ENCODE data around the gene GRID2.

The GRID2 gene

DNA sequence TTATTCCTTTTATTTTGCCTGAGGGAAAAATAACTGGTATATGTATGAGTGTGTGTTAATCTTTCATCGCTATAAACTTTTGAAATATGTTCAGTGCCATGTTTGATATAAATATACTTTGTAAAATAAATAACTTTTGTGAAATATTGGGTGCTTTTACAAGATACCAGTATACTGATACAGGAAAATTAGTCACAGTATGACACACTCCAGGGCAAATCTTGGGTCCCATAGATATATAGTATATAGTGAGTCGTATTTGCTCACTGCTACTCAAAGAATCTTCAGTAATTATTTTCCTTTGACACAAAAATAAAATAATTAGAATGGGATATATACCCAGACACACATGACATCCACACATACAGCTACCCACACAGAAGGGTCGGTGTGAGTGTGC is 472.3 kb downstream of the GRID2 start:
- DNase-seq, result no peak

DNA sequence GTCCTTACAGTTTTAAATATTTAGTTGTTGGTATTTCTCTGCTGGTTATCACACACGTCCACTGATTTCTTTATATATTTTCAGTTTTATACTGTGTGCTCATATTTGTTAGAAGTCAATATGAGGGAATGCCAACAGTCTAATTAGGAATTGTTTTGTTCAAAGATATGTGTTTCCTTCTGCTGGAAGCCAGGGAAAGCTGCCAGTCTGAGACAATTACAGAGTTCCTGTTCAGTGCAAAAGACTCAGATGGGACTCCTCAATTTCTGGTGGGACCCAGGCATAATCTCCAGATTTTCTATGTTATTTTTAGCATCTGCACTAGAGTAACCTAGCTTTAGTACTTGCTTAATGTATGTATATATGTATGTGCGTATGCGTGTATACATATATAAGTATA is 486.0 kb downstream of the GRID2 start:
- DNase-seq, result no peak

DNA sequence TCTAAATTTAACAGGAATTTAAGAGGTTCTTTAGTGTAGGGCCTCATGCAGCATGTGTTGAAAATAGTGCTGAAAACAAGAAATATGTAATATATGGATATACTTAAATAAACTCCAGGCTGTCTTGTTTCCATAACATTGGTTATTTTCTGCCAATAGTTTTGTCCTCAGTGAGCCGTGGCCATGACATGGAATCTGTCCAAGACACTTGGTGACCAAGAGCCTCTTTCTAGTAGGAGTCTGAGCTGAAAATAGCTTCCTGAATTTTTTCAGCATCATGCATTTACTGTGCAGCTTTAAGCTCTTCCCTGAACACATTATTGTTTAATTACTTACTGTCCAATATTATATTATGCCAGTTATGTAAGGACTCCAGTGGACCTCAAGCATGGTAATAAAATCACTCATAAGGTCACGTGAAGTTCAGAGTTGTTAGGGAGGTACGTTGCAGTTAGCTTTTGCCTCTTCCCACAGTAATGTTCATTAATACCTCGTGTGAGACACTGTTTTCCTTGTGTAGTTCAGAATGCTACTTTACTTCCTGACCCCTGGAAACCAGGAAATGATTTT is 488.2 kb downstream of the GRID2 start:
- no peak for DNase-seq

DNA sequence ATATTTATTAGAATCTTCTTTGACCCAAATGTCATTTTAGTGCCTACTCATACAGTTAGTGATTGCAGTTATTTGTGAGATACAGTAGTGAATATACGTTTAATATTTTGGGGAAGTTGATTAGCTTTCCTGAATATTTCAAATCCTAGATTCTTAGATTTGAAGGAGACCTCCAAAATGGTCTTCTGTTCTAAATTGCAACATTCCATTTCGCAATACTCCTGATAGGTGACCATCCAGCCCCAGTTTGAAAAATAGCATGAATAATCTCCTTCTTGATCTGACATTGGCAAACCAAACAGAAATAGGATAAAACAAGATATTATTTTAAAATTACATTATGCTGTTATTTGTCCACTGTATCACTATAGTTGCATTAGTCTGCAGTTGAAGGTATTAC is 505.6 kb downstream of the GRID2 start:
- no peak for DNase-seq

DNA sequence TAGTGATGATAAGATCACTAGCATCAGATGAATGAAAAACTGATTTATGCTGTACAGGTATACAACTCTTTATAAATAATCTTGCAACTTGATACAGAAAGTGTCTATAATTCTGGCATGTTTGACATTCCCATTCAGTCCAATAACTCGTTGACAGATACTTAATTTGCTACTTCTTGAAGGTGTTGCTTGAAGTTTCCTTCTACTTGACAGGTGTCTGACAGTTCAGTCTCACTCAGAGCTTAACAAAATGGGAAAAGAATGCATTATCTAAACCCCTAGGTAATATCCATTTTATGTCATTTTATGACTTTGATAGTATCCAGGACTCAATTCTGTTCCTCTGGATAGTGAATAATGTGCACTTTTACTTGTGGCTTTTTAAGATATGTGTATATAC is 508.9 kb downstream of the GRID2 start:
- no peak for DNase-seq

DNA sequence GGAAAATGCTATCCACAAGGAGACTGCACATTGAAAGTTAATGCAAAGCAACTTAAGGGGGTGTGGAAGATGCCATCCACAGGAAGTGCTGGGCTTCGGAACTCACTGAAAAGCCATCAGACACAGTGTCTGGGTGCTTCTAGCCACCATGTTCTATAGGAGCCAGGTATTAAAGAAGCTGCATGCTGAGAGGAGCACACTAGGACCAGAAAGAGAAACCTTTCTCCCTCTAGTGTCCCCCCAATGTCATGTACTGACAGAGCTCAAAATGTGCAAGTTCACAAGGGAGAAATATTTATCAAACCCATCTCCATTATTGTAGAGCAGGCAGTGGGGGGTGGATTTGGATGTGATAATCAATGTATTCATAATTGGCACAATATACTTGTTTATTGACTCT is 510.9 kb downstream of the GRID2 start:
- DNase-seq, result no peak

DNA sequence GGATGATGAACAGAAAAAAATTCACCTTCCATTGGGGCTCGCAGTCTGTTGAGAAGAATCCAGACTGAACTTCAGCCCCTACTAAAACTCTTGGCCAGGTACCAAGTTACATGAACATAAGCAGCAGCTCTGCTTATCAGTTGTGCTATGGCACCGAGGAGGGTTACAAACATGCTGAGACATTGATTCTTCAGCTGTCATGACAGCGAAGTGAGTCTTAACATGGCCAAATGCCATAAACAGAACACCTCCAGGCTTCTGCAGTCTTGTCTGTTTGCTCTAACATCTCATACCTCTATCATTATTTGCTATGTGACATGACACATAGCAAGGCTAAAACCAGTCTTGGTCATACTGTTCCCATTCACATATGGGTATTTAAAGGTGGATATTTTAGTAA is 521.5 kb downstream of the GRID2 start:
- no peak for DNase-seq

DNA sequence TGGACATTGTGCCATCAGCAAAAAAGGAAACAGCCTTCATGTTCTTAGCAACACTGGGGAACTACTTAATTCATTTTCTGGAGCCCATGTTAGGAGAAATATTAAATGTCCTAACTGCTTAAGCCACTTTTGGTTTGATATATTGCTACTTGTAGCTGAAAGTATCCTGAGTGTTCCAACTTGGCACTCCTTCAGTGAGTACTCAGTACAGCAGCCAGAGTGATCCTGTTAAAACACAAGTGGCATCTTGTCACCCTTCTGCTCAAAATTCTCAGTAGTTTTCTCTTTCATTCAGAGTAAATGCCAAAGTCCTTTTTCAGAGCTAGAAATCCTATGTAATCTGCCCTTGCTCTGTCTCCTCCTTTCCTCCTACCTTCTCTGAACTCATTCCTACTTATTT is 522.0 kb downstream of the GRID2 start:
- DNase-seq, result no peak

DNA sequence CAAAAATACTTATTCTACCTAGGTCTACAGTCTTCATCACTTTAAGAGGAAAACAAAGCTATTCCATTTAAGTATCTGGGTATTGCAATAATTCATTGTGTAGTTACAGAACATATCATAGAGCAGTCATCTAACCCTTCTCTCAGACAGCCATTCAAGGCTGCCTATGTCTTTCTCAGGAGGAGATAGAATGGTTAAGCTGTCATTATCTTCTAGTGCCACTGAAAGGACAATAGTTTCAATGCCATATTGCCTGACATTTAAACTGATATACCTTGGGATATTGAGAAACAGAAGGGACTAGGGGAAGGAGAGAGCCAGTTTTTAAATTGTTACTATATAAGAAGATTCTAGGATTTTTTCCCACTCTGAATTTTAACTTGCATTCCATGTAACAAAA is 527.0 kb downstream of the GRID2 start:
- DNase-seq, result no peak

DNA sequence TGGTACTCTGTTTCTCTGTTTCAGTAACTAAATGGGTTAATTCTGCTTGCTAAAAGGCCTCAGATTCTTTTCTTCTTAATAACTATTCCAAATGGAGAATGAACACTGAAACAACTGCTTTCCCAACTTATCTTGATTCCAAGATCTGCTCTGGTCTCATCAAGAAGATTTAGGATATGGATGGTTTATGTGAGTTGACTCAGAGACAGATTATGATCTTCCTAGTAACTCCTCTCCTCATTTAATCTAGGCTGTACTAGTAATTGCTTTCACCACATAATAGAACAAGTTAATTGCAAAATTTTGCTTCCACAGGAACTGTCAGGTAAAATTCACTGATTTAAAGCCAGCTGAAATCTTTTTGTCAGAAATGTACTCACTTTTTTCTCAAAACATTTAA is 537.1 kb downstream of the GRID2 start:
- no peak for DNase-seq

DNA sequence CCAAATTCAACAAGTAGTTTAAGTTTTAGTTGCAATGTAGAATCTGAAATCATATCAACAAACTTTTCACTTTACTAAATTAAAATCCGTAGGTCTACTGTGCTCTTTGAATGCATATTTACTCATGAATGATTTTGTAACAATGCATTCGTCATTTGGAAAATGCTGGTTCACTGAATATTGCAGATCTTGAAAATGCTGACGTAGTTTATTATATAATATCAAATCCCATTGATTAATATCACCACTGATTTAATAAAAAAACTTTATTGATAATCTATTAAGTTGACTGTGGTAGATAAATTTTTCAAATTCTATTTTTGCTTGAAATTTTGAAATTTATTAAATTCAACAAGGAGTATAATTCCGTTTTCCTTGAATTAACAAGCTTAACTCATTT is 540.0 kb downstream of the GRID2 start:
- no peak for DNase-seq

DNA sequence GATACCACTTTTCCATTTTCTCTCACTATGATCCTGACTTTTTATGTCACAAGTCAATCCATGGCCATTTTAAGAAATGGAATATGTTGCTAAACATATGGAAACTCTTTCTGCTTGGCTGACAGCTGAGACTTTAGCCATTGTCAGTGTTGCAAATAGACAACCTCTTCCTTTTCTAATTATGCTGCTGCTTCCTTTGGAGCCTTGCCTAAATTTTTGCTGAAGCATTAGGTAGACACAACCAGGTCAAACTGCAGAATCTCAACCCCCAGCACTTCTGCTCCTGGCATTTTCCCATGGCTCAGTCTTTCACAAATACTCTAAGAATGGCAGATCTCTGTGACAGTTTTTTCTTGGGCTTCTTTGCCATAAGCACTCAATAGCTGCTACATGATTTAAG is 543.3 kb downstream of the GRID2 start:
- DNase-seq, result no peak

DNA sequence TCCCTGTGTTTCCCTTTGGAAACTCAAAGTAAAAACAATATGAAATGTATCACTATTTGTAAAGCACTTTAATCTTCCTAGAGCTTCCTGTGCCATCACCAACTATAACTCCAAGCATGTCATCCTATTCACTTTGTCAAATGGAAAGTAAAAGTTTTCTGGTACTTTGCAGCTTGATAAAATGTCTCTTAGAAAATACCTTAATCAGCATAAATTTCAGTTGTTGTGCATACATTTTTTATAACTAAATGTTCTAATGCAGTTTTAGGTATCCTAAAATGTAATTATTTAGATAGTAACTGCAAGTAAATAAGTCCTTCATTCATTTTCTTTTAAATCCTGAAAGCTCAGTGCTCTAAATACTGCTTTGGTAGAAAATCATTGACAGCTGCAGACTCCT is 558.7 kb downstream of the GRID2 start:
- no peak for DNase-seq

DNA sequence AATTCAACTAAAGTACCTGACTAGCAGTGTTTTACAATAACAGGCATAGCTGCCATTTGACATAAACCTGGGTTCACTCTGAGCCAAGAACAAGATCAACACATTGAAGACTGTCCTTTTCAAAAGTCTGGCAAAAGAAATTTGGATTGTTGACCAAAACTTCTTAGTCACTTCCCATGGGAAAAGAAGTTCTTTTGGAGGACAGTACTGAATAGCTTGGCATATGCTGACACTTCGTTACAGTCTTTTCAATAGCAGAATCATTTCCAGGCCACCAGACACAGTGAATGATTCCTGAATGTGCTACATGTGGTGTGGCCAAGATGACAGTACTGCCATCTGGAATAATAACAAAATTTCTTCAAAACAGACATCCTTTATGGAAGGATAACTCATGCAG is 560.3 kb downstream of the GRID2 start:
- no peak for DNase-seq

DNA sequence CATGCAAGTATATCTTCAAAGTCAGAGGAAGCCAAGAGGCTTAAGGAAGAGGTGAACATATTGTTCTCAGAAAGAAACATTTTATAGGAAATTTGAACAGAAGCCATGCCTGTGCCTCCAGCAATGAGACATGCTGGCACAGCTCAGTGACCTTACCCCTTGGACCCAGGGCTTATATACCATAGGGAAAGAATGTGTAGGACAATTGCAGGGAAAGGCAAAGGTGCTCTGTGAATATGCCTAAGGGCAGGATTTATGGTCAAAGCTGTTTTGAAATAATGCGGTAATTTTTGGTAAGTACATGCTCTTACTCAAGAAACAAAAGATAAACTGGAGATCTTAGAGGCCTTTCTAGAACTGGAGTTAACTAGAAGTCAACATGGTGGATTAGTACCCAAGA is 568.8 kb downstream of the GRID2 start:
- no peak for DNase-seq

DNA sequence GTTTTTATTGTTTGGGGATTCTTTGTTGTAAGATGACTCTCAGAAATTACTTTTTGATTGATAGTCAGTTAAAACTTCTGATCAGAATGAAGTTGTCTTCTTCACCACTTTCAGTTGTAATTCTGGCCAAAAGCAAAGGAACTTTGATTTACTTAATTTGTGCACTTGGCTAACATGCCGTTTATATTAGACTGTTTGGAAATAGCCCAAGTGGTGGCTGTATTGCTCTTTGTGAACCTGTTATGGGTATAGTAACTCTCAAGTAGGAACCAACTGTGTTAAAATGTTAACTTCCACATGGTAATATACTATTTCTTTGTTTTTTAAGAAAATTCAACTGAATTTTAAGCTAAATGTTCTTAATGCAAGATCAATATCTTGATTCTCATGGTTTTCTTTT is 581.9 kb downstream of the GRID2 start:
- DNase-seq, result no peak

DNA sequence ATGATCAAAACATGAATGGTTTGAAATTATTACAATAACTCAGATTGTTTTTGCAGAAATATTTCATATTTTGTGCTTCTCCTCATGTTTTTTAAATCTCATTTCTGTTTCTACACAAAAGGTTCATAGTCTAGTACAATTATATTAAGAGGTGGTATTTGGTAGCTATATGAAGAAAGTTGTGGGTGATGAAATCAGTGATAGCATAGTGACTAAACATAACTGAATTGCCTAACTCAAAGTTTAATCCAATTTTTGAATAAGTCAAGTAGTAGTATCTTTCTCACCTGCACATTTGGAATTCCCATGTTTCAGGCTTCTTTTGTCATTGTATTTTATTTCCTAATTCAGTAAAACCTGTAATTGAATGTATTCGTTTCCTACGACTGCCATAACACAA is 648.7 kb downstream of the GRID2 start:
- no peak for DNase-seq

DNA sequence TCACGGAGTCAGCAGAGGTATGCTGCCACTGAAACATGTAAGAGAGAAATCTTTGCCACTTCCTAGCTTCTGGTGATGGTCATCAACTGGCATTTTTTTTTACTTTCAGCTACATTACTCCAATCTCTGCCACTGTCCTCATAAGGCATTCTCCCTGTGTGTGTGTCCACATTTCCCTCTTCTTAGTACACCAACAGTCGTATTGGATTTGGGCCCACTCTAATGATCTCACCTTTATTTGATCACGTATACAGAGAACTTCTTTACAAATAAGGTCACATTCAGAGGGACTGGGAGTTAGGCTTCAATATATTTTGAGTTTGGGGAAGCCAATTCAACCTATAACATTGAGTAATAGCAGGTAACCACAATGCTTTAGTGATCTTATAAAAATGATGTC is 649.1 kb downstream of the GRID2 start:
- no peak for DNase-seq

DNA sequence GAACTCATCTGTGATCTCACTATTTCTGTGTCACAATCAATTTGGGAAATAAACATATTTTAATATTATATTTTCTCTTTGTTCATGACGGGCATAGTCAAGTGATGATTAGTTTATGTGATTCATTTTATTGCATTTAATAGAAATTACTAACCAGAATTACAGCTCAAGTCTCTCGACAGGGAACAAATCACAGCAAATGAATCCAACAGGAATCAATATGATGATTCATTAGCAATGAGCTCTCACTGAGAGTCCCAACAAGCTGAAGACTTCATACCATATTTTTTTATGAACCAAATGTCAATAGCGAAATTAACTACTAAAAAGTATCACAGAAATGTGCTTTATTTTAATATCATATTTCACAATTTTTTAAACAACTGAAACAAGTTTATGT is 649.7 kb downstream of the GRID2 start:
- DNase-seq, result no peak

DNA sequence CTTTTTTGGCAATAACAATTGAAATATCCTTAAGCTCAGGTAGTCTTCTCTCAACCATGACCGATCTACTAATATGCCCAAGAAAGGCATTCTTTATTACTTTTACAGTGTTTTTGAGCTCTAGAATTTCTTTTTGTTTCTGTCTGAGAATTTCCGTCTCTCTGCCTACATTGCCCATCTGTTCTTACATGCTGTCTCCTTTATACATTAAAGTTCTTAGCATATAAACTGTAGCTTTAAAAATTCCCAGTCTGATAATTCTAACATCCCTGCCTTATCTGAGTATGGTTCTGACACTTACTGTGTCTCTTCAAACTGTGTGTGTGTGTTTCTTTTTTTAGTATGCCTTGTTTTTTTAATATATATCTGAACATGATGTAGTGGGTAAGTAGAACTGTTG is 658.1 kb downstream of the GRID2 start:
- no peak for DNase-seq

DNA sequence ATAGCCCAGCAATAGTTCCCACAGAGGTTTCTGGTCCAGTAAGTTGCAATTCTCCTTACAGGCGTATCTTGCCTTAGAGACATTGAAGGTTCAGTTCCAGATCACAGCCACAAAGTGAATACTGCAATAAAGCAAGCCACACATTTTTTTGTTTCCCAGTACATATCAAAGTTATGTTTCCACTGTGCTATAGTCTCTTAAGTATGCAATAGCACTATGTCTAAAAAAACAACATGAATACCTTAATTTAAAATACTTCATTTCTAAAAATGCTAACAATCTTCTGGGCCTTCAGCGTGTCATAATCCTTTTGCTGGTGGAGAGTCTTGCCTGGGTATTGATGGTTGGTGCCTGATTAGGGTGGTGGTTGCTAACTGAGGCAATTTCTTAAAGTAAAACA is 659.1 kb downstream of the GRID2 start:
- no peak for DNase-seq

DNA sequence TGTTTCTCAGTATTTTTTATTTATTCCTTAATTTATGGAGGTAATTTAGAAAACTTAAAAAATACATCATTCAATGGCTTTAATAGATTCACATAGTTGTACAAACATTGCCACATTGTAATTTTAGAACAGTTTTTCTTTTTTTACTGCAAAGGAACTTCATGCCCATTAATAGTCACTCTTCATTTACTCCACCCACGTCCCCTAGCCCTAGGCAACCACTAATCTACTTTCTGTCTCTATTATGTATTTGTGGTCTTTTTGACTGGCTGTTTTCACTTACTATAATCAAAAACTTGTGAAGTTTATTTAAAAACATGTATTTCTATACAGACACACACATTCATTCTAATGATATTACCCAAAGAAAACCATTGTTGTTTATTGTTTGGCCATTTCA is 664.8 kb downstream of the GRID2 start:
- DNase-seq, result no peak

DNA sequence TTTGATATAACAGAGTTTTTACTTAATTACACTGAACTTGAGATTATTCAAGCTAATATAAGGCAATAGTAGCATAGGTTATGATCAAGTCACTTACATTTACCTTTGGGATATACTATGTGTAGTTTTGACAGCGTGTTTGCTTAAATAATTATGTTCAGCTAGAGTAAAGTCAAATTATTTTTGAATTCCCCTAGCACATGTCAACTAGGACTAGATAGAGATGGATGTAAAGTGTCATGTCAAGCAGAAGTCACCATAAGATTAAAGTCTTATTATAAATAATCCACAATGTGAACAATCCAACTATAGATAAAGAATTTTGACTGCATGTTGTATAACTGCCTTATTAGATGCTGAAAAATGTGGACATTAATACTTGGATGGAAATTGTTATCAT is 665.2 kb downstream of the GRID2 start:
- no peak for DNase-seq

DNA sequence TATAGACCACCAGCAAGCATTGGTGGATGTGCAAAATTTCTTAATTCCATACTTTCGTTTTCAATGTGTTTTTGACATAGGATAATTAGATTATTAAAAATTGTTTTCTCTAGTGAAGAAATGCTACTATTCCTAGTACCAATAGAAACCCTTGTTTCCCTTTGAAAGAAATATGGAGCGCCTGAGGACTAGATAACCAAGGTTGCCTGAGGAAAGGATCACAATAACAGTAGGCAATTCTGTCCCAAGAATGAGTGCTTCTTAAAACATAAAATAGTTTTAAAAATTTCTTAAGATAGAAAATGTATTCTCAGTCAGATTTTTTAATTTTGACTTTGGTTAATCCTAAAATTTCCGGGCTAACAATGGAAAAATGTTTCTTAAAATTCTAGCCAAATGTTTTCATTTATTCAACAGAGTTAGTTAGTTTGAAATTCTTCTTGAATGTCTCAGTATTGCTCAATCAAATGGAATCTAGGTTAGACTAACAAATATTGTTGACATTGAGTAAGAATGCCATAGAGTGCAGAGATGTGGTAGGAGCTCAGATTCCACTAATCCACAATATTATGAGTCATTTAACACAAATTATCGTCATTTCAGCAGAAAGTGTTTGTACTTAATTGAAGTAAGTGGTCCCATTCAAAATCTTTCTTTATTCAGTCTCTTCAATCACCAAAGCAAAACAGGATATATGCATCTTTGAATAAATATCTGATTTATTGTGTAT is 666.0 kb downstream of the GRID2 start:
- no peak for DNase-seq

DNA sequence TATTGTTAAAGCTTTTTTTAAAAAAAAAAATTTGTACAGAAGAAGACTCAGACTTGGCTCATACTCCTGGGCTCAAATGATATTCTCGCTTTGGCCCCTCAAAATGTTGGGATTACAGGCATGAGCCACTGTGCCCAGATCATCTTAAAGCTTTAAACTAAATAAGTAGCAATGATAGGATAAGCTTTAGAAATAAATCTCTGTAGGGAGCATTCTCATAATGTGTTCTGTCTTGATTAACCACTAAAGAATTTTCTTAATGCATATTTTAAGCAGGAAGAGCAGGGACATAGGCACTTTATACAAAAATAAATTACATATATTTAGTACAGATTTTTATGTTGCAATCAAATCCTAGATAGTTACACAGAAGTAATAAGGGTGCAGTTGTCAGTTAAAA is 667.2 kb downstream of the GRID2 start:
- DNase-seq, result no peak
